ENCODE data around the gene PMIS2.

The PMIS2 gene

DNA sequence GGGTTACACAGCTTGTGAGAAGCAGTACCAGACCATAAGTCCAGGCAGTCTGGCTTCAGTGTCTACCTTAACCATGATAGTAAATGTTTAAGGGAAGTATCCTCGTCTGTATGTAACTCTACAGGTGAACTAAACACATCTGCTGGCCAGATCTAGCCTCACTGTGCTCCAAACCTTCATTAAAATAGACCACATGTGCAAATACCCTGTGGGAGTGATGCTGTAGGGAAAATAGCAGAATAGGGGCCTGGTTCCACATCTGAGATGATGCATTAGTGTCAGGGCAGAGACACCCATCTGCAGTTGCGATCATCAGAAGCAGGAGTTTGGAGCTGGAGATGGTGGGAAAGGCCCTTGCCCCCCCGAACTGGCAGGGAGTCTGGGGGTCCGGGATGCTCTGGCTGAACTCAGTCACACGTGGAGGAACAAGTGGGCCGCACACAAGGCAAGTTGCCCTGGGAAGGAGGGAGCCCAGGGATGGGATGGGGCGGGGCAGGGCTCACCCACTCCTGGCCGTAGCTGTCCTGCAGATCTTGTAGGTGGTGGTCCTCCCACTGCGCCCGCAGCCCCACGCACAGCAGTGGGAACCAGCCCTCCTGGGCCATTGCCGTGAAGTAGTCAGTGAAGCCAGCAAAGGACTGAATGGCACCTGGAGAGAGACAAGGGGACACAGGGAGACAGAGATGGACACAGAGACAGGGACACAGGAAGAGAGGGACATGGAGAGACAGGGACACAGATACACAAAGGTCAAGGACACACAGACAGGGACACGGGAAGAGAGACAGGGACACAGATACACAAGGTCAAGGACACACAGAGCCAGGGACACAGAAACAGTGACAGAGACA lies 33.2 kb upstream of the PMIS2 start:
- TF ChIP-seq, protein P1, sequence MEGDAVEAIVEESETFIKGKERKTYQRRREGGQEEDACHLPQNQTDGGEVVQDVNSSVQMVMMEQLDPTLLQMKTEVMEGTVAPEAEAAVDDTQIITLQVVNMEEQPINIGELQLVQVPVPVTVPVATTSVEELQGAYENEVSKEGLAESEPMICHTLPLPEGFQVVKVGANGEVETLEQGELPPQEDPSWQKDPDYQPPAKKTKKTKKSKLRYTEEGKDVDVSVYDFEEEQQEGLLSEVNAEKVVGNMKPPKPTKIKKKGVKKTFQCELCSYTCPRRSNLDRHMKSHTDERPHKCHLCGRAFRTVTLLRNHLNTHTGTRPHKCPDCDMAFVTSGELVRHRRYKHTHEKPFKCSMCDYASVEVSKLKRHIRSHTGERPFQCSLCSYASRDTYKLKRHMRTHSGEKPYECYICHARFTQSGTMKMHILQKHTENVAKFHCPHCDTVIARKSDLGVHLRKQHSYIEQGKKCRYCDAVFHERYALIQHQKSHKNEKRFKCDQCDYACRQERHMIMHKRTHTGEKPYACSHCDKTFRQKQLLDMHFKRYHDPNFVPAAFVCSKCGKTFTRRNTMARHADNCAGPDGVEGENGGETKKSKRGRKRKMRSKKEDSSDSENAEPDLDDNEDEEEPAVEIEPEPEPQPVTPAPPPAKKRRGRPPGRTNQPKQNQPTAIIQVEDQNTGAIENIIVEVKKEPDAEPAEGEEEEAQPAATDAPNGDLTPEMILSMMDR (IDR thresholded peaks at IDR 0.05; ENCODE audit: low read depth, low read length), result no peak
- no peak overlapping the region for H3K4me3 ChIP-seq (ENCODE audit: low read depth, low read length)

DNA sequence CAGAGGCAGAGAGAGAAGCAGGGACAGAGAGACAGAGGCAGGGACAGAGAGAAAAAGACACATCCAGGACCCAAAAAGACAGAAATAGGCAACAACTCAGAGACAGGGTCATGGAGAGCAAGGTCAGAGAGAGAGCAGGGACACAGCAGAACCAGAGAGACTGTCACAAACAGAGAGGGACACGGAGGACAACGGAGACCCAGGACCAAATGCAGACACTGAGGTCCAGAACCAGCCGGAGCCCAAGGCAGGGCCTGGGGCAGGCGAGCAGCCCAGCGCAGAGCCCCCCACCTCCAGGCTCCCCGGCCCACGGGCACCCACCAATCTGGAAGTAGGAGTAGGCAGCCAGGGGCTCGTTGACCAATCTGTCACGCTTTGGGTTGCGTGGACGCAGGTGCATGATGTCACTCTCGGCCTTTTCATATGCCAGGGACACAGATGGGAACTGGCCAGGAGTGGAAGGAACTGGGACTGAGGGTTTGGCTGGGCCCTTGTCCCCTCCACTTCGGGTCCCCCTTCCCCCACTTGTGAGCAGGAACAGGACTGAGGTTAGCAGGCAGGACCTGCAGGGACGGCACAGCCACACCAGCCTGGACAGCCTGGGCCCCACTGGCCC lies 32.5 kb upstream of the PMIS2 start:
- TF ChIP-seq, protein P1 (IDR thresholded peaks at IDR 0.05; ENCODE audit: low read depth, low read length), result no peak

DNA sequence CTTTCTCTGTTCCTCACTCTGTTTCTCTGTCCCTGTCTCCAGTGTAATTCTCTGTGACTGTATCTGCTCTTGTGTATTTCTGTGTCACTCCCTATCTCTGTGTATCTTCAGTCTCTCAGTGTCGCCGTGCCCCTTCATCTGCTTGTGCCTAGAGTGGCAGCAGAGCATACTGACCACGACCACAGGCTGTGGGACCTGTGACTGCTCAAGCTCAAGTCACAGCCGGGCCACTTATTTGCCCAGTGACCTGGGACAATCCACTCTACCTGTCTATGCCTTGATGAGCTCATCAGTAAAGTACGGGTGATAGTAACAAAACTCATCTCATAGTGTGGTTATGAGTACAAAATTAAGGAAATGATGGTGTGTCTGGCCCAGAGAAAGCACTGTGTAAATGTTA lies 31.9 kb upstream of the PMIS2 start:
- H3K4me3 ChIP-seq (ENCODE audit: low read depth, low read length), result no peak overlapping the region
- TF ChIP-seq, protein P1 (IDR thresholded peaks at IDR 0.05; ENCODE audit: low read depth, low read length), result no peak

More for the DNA sequence above, 32.5 kb upstream of the PMIS2 start:
- no peak overlapping the region for H3K4me3 ChIP-seq (ENCODE audit: low read depth, low read length)

GRCh38 chr19:35555301-35556005 lies 30.5 kb upstream of the PMIS2 start:
- TF ChIP-seq, protein P1 (IDR thresholded peaks at IDR 0.05; ENCODE audit: low read depth, low read length), result no peak
- H3K4me3 ChIP-seq (ENCODE audit: low read depth, low read length), result no peak overlapping the region

DNA sequence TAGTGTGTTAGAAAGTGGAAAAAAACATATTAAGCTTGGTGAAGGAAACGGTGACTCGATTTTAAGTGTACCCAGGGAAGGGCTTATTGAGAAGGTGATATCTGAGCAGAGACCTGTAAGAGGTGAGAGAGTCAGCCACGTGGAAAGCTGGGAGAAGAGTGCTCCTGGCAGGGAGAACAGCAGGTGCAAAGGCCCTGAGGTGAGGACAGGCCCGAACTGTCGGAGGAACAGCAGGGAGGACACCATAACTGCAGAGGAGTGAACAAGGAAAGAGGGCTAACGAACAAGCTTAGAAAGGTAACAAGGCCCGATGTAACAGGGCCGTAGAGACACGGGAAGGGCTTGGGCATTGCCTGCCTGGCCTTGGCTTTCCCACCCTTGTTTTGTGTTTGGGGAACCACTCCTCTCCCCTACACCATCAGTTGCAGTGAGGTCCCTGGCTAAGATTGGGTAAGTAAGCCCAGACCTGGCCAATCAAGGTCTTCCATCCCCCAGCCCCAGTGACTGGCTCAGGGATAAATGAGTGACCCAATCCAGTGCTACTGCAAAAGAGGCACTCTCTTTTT lies 29.9 kb upstream of the PMIS2 start:
- TF ChIP-seq, protein P1 (IDR thresholded peaks at IDR 0.05; ENCODE audit: low read depth, low read length), result no peak
- H3K4me3 ChIP-seq (ENCODE audit: low read depth, low read length), result no peak overlapping the region

DNA sequence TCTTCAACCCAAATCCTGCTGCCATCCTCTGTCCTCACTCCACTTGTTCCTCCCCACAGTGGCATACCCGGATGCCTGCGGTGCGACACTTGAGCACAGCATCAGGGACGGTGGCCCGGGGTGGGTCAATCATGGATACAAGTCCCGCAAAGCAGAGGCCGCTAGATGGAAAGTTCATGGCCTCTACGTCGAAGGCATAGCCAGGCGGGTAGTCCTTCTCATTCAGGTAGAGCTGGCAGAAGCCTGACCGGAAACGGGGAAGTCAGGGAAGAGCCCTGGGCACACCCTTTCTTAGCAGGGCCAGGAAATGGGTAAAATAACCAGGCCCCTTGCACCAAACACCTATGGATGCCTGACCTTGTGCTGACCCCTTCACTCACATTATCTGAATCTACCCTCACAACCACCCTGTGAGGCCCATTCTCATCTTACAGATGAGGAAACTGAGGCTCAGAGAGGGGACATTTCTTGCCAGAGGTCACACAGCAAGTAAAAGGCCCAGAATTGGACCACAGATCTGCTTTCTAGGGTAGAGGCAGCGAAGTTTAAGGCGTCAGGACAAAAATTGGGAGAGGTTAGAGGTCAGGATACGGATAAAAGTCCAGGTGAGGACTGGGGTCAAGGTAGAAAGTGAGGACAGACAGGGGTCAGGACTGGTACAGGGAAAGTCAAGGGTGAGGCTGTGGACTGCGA lies 29.0 kb upstream of the PMIS2 start:
- no peak overlapping the region for H3K4me3 ChIP-seq (ENCODE audit: low read depth, low read length)
- TF ChIP-seq, protein P1 (IDR thresholded peaks at IDR 0.05; ENCODE audit: low read depth, low read length), result no peak

Measured in WI38 (cell line).